Measurements from ENCODE around the gene TRAP1.

Gene TRAP1

DNA sequence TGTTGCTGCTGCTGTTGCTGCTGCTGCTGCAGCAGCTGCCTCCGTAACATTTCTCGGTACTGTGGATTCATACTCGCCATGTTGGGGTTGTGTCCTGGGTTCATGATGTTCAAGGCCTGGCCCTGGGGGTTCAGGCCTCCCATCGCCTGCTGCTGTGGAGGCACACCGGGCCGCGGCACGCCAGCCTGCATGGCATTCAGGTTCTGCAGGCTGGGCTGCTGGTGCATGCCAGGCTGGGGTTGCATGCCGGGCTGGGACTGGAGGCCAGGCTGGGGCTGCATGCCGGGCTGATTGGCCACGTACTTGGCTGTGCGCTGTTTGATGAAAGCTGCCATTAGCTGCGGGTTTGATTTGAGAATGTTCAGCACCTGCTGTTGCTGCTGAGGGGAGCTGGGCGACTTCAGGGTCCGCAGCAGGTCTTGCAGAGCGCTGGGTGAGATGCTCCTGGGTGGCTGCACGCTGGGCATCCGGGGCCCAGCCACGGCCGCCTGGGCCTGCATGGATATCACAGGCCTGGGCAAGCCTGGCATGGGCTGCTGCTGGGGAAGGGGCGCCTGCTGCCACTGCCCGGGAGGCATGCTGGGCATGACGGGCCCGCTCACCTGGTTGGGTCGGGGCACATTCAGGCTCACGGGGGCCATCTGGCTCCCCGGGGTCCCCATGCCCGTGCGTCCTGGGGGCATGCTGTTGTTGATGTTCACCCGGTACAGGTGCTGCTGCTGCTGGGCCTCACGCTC lies 11.3 kb upstream of the TRAP1 start:
- no peak overlapping the region for H3K4me3 ChIP-seq (ENCODE audit: low read depth, low read length)
- in situ Hi-C loops (cut with HindIII; ENCODE audit: low sequenced_read_pairs): no loop called here
- TF ChIP-seq, protein P1, sequence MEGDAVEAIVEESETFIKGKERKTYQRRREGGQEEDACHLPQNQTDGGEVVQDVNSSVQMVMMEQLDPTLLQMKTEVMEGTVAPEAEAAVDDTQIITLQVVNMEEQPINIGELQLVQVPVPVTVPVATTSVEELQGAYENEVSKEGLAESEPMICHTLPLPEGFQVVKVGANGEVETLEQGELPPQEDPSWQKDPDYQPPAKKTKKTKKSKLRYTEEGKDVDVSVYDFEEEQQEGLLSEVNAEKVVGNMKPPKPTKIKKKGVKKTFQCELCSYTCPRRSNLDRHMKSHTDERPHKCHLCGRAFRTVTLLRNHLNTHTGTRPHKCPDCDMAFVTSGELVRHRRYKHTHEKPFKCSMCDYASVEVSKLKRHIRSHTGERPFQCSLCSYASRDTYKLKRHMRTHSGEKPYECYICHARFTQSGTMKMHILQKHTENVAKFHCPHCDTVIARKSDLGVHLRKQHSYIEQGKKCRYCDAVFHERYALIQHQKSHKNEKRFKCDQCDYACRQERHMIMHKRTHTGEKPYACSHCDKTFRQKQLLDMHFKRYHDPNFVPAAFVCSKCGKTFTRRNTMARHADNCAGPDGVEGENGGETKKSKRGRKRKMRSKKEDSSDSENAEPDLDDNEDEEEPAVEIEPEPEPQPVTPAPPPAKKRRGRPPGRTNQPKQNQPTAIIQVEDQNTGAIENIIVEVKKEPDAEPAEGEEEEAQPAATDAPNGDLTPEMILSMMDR (IDR thresholded peaks at IDR 0.05; ENCODE audit: low read depth, low read length, missing control alignments): no peak
- DNase-seq (ENCODE audit: low read depth): no peak

DNA sequence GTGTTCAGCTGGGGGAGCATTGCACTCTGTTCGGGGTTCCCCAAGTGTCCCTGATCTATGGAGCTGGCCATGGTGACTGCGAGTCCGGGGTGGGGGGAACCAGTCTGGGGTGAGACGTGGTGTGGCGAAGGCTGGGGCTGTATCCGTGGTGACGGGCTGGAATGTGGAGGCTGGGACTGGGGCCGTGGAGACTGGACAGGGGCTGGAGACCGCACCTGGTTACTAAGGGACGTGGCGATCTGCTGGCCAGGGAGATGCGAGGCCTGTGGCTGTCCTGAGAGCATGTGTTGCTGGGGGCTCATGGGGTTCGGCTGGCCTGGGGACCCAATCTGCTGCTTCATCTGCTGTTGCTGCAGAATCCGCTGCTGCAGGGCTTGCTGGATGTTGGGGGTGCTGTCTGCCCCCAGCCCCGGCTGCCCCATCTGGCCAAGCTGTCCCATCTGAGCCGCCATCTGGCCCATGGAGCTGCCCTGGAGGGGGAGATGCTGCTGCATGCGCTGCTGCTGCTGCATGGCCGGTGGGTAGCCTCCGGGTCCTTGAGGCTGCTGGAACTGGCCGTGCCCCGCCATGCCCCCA lies 10.6 kb upstream of the TRAP1 start:
- no peak for DNase-seq (ENCODE audit: low read depth)
- in situ Hi-C loops (cut with HindIII; ENCODE audit: low sequenced_read_pairs): no loop called here
- H3K4me3 ChIP-seq (ENCODE audit: low read depth, low read length): no peak overlapping the region
- TF ChIP-seq, protein P1 (IDR thresholded peaks at IDR 0.05; ENCODE audit: low read depth, low read length, missing control alignments): no peak

DNA sequence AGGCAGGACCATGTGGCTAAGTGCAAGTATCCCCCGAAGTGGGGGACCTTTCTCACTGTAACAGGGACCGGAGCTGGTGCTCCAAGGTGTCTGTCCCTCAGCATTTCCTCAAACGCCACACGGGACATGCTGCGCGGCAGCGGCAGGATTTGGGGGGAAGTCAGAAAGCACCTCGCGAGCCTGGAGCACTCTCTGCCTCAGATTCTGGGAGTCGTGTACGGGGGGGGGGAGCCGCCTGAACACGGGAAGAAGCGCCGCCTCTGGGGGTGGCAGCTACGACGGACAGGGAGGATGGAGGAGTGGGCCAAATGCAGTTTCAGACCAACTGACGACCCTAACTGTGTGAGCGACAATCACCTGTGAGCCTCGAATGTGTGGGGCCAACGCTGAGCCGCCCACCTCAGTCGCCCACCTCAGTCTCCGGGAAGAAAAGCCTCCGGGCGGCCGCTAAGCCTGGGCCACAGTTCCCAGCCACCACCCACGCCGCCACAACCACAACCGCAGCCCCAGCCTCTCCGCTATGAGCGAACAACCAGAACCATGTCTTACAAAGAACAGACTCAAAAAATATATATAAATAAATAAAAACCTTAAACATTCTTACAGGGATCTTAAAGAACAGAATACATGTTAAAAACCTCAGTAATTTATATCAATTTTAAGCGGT lies 8.8 kb upstream of the TRAP1 start:
- in situ Hi-C loops (cut with HindIII; ENCODE audit: low sequenced_read_pairs): no loop called here
- no peak for DNase-seq (ENCODE audit: low read depth)
- H3K4me3 ChIP-seq (ENCODE audit: low read depth, low read length): no peak overlapping the region
- TF ChIP-seq, protein P1 (IDR thresholded peaks at IDR 0.05; ENCODE audit: low read depth, low read length, missing control alignments): no peak

DNA sequence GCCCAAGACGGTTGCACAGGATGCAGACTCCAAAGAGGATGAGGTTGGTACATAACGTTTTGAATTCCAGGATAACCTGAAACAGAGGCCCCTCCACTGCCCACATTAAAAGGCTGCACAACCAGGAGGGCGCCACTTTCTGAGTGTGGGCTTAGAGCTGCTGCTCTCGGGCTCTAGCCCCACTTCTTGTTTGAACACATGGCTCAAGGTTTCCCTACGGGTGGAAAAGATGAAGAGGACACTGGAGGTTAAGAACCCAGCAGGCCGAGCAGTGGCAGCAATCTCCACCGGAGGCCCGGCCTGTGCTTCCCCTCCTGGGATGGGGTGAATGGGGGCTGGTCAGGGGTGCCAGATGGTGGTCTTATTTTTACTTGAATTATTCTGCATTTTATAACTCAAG lies 8.0 kb upstream of the TRAP1 start:
- TF ChIP-seq, protein P1 (IDR thresholded peaks at IDR 0.05; ENCODE audit: low read depth, low read length, missing control alignments): no peak
- no peak for DNase-seq (ENCODE audit: low read depth)
- no peak overlapping the region for H3K4me3 ChIP-seq (ENCODE audit: low read depth, low read length)
- in situ Hi-C loops (cut with HindIII; ENCODE audit: low sequenced_read_pairs): no loop called here

DNA sequence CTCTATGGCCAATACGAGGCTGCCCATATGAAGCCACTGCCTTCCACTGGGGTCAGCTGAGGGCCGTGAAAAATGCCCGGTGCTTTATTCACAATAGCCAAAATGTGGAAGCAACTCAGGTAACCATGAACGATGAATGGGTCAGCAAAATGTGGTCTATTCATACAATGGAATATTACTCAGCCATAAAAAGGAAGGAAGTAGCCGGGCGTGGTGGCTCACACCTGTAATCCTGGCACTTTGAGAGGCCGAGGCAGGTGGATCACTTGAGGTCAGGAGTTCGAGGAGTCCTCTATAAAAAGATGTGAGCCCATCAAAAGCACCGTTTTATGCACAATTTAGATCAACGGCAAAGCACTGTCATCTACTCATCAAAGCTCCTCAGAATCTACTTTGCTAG lies 5.2 kb upstream of the TRAP1 start:
- TF ChIP-seq, protein P1 (IDR thresholded peaks at IDR 0.05; ENCODE audit: low read depth, low read length, missing control alignments): no peak
- no peak for DNase-seq (ENCODE audit: low read depth)
- no peak overlapping the region for H3K4me3 ChIP-seq (ENCODE audit: low read depth, low read length)
- in situ Hi-C loops (cut with HindIII; ENCODE audit: low sequenced_read_pairs): no loop called here

DNA sequence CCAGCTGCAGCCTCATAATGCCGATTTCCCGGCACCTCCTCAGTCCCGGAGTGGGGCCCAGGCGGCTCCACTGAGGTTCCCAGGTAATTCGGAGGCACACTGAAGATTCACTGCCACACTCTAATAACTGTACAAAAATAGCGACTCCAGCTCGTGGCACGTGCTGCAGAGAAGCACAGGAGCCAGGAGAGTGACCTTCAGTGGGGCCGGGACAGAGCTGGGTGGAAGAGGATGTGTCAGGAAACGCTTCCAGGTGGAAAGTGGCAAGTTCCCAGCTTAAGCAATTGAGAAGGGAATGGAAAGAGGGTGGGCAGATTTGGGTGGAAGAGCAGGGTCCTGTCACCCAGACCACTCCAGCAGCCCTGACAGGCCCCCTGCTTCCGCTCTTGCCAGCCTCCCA lies 3.1 kb upstream of the TRAP1 start:
- in situ Hi-C loops (cut with HindIII; ENCODE audit: low sequenced_read_pairs): no loop called here
- DNase-seq (ENCODE audit: low read depth): no peak
- TF ChIP-seq, protein P1 (IDR thresholded peaks at IDR 0.05; ENCODE audit: low read depth, low read length, missing control alignments): no peak
- H3K4me3 ChIP-seq (ENCODE audit: low read depth, low read length): no peak overlapping the region

All from astrocyte of the cerebellum (primary cell).